Loucy (cell line): ENCODE data around the gene LEUTX.

Experiments used
- H2AFZ ChIP-seq: fragments of 200-600 bp; sonication (generic); 2 replicates; pipeline ENCODE4 v1.6.0; 2016; ENCODE audit warnings: antibody characterized with exemption, mild to moderate bottlenecking, low read length, moderate library complexity
- H3F3A ChIP-seq: fragments of 200-600 bp; 2 replicates; pipeline ENCODE4 v1.6.0; 2016; ENCODE audit warnings: antibody characterized with exemption, low read depth, mild to moderate bottlenecking
- H3K27me3 ChIP-seq: fragments of 200-600 bp; sonication (generic); 2 replicates; pipeline ENCODE4 v1.6.1; 2014; ENCODE audit warnings: low read length, mild to moderate bottlenecking; ENCODE audit not compliant: insufficient read depth, poor library complexity, severe bottlenecking
- H3K36me3 ChIP-seq: fragments of 200-600 bp; sonication (generic); 2 replicates; pipeline ENCODE4 v1.6.1; 2016; ENCODE audit warnings: low read length; ENCODE audit not compliant: insufficient read depth
- H3K4me1 ChIP-seq: fragments of 200-600 bp; sonication (generic); 2 replicates; pipeline ENCODE4 v1.5.1; 2014; ENCODE audit warnings: low read length, mild to moderate bottlenecking; ENCODE audit not compliant: insufficient read depth, poor library complexity, severe bottlenecking
- H3K4me2 ChIP-seq: fragments of 200-600 bp; sonication (generic); 2 replicates; pipeline ENCODE4 v1.6.0; 2014; ENCODE audit warnings: antibody characterized with exemption, low read length, low read depth, mild to moderate bottlenecking; ENCODE audit not compliant: poor library complexity, severe bottlenecking
- H3K4me3 ChIP-seq: fragments of 200-600 bp; sonication (generic); 2 replicates; pipeline ENCODE4 v1.5.1; 2014; ENCODE audit warnings: low read length, mild to moderate bottlenecking, mixed read lengths; ENCODE audit not compliant: poor library complexity, severe bottlenecking
- H3K79me2 ChIP-seq: fragments of 200-600 bp; sonication (generic); 2 replicates; pipeline ENCODE4 v1.6.1; 2014; ENCODE audit warnings: low read length; ENCODE audit not compliant: insufficient read depth
- H3K9ac ChIP-seq: fragments of 200-600 bp; sonication (generic); 2 replicates; pipeline ENCODE4 v1.6.0; 2014; ENCODE audit warnings: mild to moderate bottlenecking, low read depth, low read length, moderate library complexity; ENCODE audit not compliant: poor library complexity, severe bottlenecking
- H3K9me2 ChIP-seq: fragments of 200-600 bp; sonication (generic); replicated peaks from 2 replicates; pipeline ENCODE4 v1.6.1; 2016; ENCODE audit warnings: low read depth, low read length, mixed read lengths
- H3K9me3 ChIP-seq: fragments of 200-600 bp; sonication (generic); 2 replicates; pipeline ENCODE4 v1.6.1; 2014; ENCODE audit warnings: mild to moderate bottlenecking, antibody characterized with exemption, low read length, low read depth; ENCODE audit not compliant: insufficient read depth
- H4K20me1 ChIP-seq: fragments of 200-600 bp; sonication (generic); 2 replicates; pipeline ENCODE4 v1.6.0; 2014; ENCODE audit warnings: antibody characterized with exemption, low read length, mild to moderate bottlenecking; ENCODE audit not compliant: insufficient read depth, poor library complexity, severe bottlenecking
- EZH2phosphoT487 ChIP-seq: fragments of 200-600 bp; IDR thresholded peaks from 2 replicates; pipeline ENCODE4 v1.6.1; 2018; ENCODE audit warnings: antibody characterized with exemption, mild to moderate bottlenecking, moderate library complexity, borderline replicate concordance
- TF ChIP-seq, protein P1 (sequence below): fragments of 200-600 bp; sonication (generic); conservative IDR thresholded peaks from 2 replicates; pipeline ENCODE4 v1.5.1; 2014; ENCODE audit warnings: mild to moderate bottlenecking, antibody characterized with exemption, low read length

LEUTX gene

GRCh38 chr19:39830847-39831246, 52.2 kb downstream of the LEUTX start:
- H3K4me1 ChIP-seq, result peaks cover 13% of the 10 kb centered on the region
- no peak overlapping the region for H3K4me3 ChIP-seq
- no peaks in the 10 kb centered on the region for H3K27me3 ChIP-seq
- no peaks in the 10 kb centered on the region for H3K9me3 ChIP-seq
- H2AFZ ChIP-seq, result no peak overlapping the region
- no peak overlapping the region for H3K9ac ChIP-seq
- H3K36me3 ChIP-seq, result peaks cover 52% of the 10 kb centered on the region; the same call in 1 of the 2 replicates
- TF ChIP-seq, protein P1, sequence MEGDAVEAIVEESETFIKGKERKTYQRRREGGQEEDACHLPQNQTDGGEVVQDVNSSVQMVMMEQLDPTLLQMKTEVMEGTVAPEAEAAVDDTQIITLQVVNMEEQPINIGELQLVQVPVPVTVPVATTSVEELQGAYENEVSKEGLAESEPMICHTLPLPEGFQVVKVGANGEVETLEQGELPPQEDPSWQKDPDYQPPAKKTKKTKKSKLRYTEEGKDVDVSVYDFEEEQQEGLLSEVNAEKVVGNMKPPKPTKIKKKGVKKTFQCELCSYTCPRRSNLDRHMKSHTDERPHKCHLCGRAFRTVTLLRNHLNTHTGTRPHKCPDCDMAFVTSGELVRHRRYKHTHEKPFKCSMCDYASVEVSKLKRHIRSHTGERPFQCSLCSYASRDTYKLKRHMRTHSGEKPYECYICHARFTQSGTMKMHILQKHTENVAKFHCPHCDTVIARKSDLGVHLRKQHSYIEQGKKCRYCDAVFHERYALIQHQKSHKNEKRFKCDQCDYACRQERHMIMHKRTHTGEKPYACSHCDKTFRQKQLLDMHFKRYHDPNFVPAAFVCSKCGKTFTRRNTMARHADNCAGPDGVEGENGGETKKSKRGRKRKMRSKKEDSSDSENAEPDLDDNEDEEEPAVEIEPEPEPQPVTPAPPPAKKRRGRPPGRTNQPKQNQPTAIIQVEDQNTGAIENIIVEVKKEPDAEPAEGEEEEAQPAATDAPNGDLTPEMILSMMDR, result no peak
- no peak for TF ChIP-seq EZH2phosphoT487
- H3K4me2 ChIP-seq, result peak overlapping the region; percentile 78
- 0 out of 2 replicates have a peak, but pooled peaks cover 3% of the 10 kb centered on the region for H3F3A ChIP-seq
- peaks cover 21% of the 10 kb centered on the region; the same call in 1 of the 2 replicates for H3K79me2 ChIP-seq
- H3K9me2 ChIP-seq, result no peaks in the 10 kb centered on the region
- no peaks in the 10 kb centered on the region for H4K20me1 ChIP-seq

DNA sequence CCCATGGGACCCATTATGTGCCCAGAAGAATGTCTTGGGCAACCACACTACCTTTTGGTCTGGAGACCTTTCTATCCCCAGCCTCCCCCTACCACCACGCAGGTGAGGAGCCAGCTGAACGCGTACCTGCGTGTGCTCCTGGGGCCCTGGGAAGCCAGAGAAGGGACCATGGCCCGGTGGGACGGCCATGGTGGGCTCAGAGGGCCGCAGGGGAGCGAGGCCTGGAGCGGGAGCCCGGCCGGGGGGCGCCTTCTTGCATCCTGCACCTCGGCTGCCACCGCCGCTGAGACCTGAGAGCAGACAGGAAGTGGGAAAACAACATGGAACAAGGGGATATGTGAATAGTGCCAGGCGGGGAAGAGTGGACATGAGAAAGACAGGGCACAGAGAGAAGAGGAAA, 53.0 kb downstream of the LEUTX start:
- no peaks in the 10 kb centered on the region for H3K9me3 ChIP-seq
- H3K36me3 ChIP-seq, result peaks cover 55% of the 10 kb centered on the region; the same call in 1 of the 2 replicates
- H2AFZ ChIP-seq, result no peak overlapping the region
- H3K4me1 ChIP-seq, result peaks cover 13% of the 10 kb centered on the region
- no peaks in the 10 kb centered on the region for H3K27me3 ChIP-seq
- no peak overlapping the region for H3K9ac ChIP-seq
- peaks cover 21% of the 10 kb centered on the region; the same call in 1 of the 2 replicates for H3K79me2 ChIP-seq
- peak overlapping the region; percentile 78 for H3K4me2 ChIP-seq
- 0 out of 2 replicates have a peak, but pooled peaks cover 3% of the 10 kb centered on the region for H3F3A ChIP-seq
- peak overlapping the region; percentile 79 for H3K4me3 ChIP-seq
- H3K9me2 ChIP-seq, result no peaks in the 10 kb centered on the region
- TF ChIP-seq EZH2phosphoT487, result no peak
- TF ChIP-seq, protein P1, result no peak
- no peaks in the 10 kb centered on the region for H4K20me1 ChIP-seq

DNA sequence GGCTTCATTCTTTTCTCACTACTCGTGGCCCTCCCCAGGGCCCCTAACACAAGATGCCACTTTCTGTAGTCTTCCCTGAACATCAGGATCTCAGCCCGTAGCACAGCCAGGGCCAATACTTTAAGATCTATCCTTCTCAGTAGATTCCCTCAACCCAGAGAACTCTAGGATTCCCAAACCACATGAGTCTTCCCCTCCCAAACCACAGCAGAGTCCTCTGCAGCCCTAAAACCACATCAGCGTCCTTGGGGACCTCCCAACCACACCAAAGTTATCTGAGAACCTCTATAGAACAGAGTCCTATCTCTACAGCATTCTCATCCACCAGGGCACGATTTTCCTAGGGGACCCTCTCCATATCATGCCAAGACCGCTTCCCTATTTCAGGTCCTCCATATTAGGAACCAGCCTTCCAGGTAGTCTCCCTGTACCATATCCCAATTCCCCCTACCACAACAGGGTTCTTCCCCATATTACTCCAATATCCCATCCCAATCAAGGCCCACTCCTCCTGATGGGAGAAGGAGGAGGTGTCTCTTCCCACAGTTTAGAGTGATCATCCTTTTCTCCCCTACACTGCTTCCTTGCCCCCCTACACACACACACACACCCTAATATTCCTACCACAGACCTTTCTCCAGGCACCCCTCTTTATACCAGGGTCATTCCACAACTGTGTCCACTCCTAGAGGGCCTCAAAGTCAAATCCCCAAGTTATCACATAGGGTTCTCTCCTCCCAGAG, 53.9 kb downstream of the LEUTX start:
- Histone ChIP-seq H3F3A (0 out of 2 replicates have a peak, but pooled peaks cover 3% of the 10 kb centered on the region), H3K27me3 (no peaks in the 10 kb centered on the region), H3K79me2 (peaks cover 21% of the 10 kb centered on the region; the same call in 1 of the 2 replicates), H2AFZ (no peak overlapping the region), H3K9me3 (no peaks in the 10 kb centered on the region), H4K20me1 (no peaks in the 10 kb centered on the region), H3K9me2 (no peaks in the 10 kb centered on the region), H3K9ac (peak overlapping the region; percentile 80), H3K4me3 (peak overlapping the region; percentile 79), H3K36me3 (peaks cover 59% of the 10 kb centered on the region; the same call in 1 of the 2 replicates), H3K4me1 (peaks cover 13% of the 10 kb centered on the region), H3K4me2 (peak overlapping the region; percentile 78)
- TF ChIP-seq, protein P1, result no peak
- TF ChIP-seq EZH2phosphoT487, result no peak
